Stomach (tissue), 9 donors: ENCODE measurements around the gene NPAS4. TPM values are rescaled to one million over a fixed set of nuclear protein-coding genes. Genes with fewer than 3 reads are reported as not detected.

Source experiments
- DNase-seq, 2 donors: peaks; one replicate each; pipeline versions ENCODE4 v3.0.0 to v3.0.0-alpha.2; 2013 to 2019
- H3K27ac ChIP-seq, 5 donors: fragments of 200-600 bp in 4 of 5; sonication (generic) in 4 of 5; one replicate each; pipeline ENCODE4 v1.5.1; 2013 to 2019; ENCODE audit warnings: mild to moderate bottlenecking in 1 of 5, moderate library complexity in 1 of 5
- H3K27me3 ChIP-seq, 3 donors: fragments of 200-600 bp; sonication (generic); one replicate each; pipeline ENCODE4 v1.5.1; 2017 to 2019; ENCODE audit warnings: mixed run types in 1 of 3
- H3K36me3 ChIP-seq, 4 donors: fragments of 200-600 bp; sonication (generic); 1 replicate in 3 of 4; 2 replicates in 1 of 4; pipeline ENCODE4 v1.5.1; 2016 to 2019
- H3K4me1 ChIP-seq, 4 donors: fragments of 200-600 bp; sonication (generic); one replicate each; pipeline ENCODE4 v1.5.1; 2016 to 2019
- H3K4me3 ChIP-seq, 4 donors: fragments of 200-600 bp; sonication (generic) in 3 of 4; one replicate each; pipeline ENCODE4 v1.5.1; 2016 to 2019; ENCODE audit warnings: mild to moderate bottlenecking in 1 of 4
- H3K9me3 ChIP-seq, 4 donors: fragments of 200-600 bp; sonication (generic); one replicate each; pipeline ENCODE4 v1.5.1; 2016 to 2019
- CTCF ChIP-seq, 7 experiments: fragments of 450-650 bp in 4 of 7; fragments of 200-600 bp in 3 of 7; sonication (generic) in 3 of 7; IDR thresholded peaks; one replicate each; pipeline ENCODE4 v1.5.1; 2016 to 2019; ENCODE audit warnings: antibody characterized with exemption in 7 of 7, control low read depth in 2 of 7, mild to moderate bottlenecking in 1 of 7
- EP300 ChIP-seq: sonication (generic); formaldehyde crosslinking; IDR thresholded peaks from one replicate; pipeline ENCODE4 v1.6.1; 2017; ENCODE audit warnings: antibody characterized with exemption
- POLR2A ChIP-seq, 4 donors: fragments of 450-650 bp; IDR thresholded peaks; one replicate each; pipeline ENCODE4 v1.6.1; 2016; ENCODE audit warnings: antibody characterized with exemption in 4 of 4, control low read depth in 2 of 4, mild to moderate bottlenecking in 1 of 4, moderate library complexity in 1 of 4
- POLR2AphosphoS5 ChIP-seq, 3 donors: sonication (generic); formaldehyde crosslinking; IDR thresholded peaks; one replicate each; pipeline ENCODE4 v1.6.1; 2016; ENCODE audit warnings: antibody characterized with exemption in 3 of 3
- WGBS, 5 donors: extraction: QIAGEN DNeasy Blood & Tissue Kit in 3 of 5; methylation state at CpG; one replicate each; pipeline versions ENCODE4 v1.1.5 to v1.1.7; 2013 to 2018; 5-methylcytosine and 5-hydroxymethylcytosine counted together
- intact Hi-C: fragments of 100-400 bp; cut with DNase I; formaldehyde crosslinking; loops from one replicate; pipeline ENCODE4 v1.15.1; 2023; ENCODE audit warnings: low total_unique reads
- polyA plus RNA-seq, 3 donors: library from polyadenylated mRNA; stranded (reverse); fragments of 200-250 nt; gene quantifications; one replicate each; pipeline ENCODE4 v1.2.3, GENCODE V29; 2013
- total RNA-seq, 5 donors: library from RNA; depleted of rRNA; stranded (reverse); fragments of >200 nt; gene quantifications; one replicate each; pipeline versions ENCODE4 v1.1.0 to v1.2.3, GENCODE V29; 2014 to 2016
- donor health status: healthy with polysubstance abuse.
- donor health status: Bipolar disorder and iron deficiency.
- donor health status: healthy.

NPAS4 gene
- total and polyA plus RNA-seq, 8 donors, result 0.25 to 1.7 (median 0.70) TPM; not detected in 4

GRCh38 chr11:66467034-66467659 is 46.3 kb downstream of the NPAS4 start:
- intact Hi-C loops, result no loop called here
- Histone ChIP-seq H3K4me3 (peak overlapping the region; percentile 67 to 76 (median 70)), H3K4me1 (peaks cover 15 to 36% (median 21%) of the 10 kb centered on the region in 4 donors), H3K9me3 (no peaks in the 10 kb centered on the region), H3K27ac (peak overlapping the region; percentile 1 to 85 (median 77)), H3K27me3 (no peaks in the 10 kb centered on the region), H3K36me3 (peaks cover 0 to 19% (median 16%) of the 10 kb centered on the region in 4 donors)
- 1 to 7% (median 2%) methylated on average over 21 to 72 of the region's 72 CpGs for WGBS, 5 donors
- no peak for TF ChIP-seq POLR2AphosphoS5 (IDR thresholded peaks at IDR 0.05)
- TF ChIP-seq CTCF (IDR thresholded peaks at IDR 0.05), result peak in 4 of 7 experiments; percentile 33 to 47 (median 37)
- DNase-seq, result peak; percentile 48 to 77

GRCh38 chr11:66467756-66468155 is 46.9 kb downstream of the NPAS4 start:
- Histone ChIP-seq H3K4me1 (peaks cover 15 to 36% (median 21%) of the 10 kb centered on the region in 4 donors), H3K27ac (peak overlapping the region in 3 of 5 donors; percentile 1 to 85 (median 84)), H3K36me3 (peaks cover 6 to 25% (median 22%) of the 10 kb centered on the region in 4 donors), H3K4me3 (peak overlapping the region; percentile 67 to 76 (median 70)), H3K9me3 (no peaks in the 10 kb centered on the region), H3K27me3 (no peaks in the 10 kb centered on the region)
- intact Hi-C loops, result no loop called here
- DNase-seq, result peak; percentile 35 to 82
- TF ChIP-seq CTCF (IDR thresholded peaks at IDR 0.05), result no peak
- TF ChIP-seq POLR2A (IDR thresholded peaks at IDR 0.05), result no peak
- no peak for TF ChIP-seq EP300
- no peak for TF ChIP-seq POLR2AphosphoS5 (IDR thresholded peaks at IDR 0.05)
- 26 to 39% (median 35%) methylated on average over 5 to 6 of the region's 6 CpGs for WGBS, 5 donors

GRCh38 chr11:66468691-66469090 is 47.9 kb downstream of the NPAS4 start:
- DNase-seq, result peak in 1 of 2 donors; percentile 1
- intact Hi-C loops, result no loop called here
- Histone ChIP-seq H3K4me3 (no peak overlapping the region), H3K27me3 (no peaks in the 10 kb centered on the region), H3K4me1 (peaks cover 15 to 36% (median 21%) of the 10 kb centered on the region in 4 donors), H3K36me3 (peaks cover 15 to 34% (median 32%) of the 10 kb centered on the region in 4 donors), H3K9me3 (no peaks in the 10 kb centered on the region), H3K27ac (no peak overlapping the region)
- TF ChIP-seq POLR2AphosphoS5 (IDR thresholded peaks at IDR 0.05) (no peak), EP300 (no peak), POLR2A (IDR thresholded peaks at IDR 0.05) (no peak), CTCF (IDR thresholded peaks at IDR 0.05) (no peak)
- WGBS, 5 donors, result 65 to 89% (median 81%) methylated on average over 6 of the region's 6 CpGs

GRCh38 chr11:66469441-66469840 is 48.6 kb downstream of the NPAS4 start:
- DNase-seq, result peak in 1 of 2 donors; percentile 1
- Histone ChIP-seq H3K27me3 (no peaks in the 10 kb centered on the region), H3K27ac (no peak overlapping the region), H3K4me1 (peaks cover 15 to 36% (median 21%) of the 10 kb centered on the region in 4 donors), H3K4me3 (no peak overlapping the region), H3K9me3 (no peaks in the 10 kb centered on the region), H3K36me3 (peaks cover 23 to 42% (median 39%) of the 10 kb centered on the region in 4 donors)
- no peak for TF ChIP-seq CTCF (IDR thresholded peaks at IDR 0.05)
- 75 to 100% (median 92%) methylated on average over 1 of the region's 1 CpG for WGBS, 5 donors
- intact Hi-C loops, result no loop called here
